ENCODE data around the gene SPARCL1.

Gene SPARCL1

GRCh38 chr4:87502580-87503238, 26.5 kb downstream of the SPARCL1 start:
- no peak overlapping the region for H2AFZ ChIP-seq (ENCODE audit: low read length)
- H3K9me3 ChIP-seq (replicated peaks; ENCODE audit: insufficient read depth, low read length), result no peaks in the 10 kb centered on the region
- H3K27ac ChIP-seq (ENCODE audit: low read length), result no peak overlapping the region
- no peak for TF ChIP-seq EZH2phosphoT487 (IDR thresholded peaks at IDR 0.05; ENCODE audit: low read length)
- TF ChIP-seq EZH2 (optimal IDR thresholded peaks at IDR 0.05; ENCODE audit: low read depth, low read length), result no peak
- TF ChIP-seq CTCF (IDR thresholded peaks at IDR 0.05; ENCODE audit: low read length), result no peak
- no peak for DNase-seq
- H4K20me1 ChIP-seq (ENCODE audit: insufficient read depth, low read length), result no peaks in the 10 kb centered on the region
- H3K27me3 ChIP-seq (replicated peaks; ENCODE audit: insufficient read depth, low read length), result no peaks in the 10 kb centered on the region
- 0 out of 2 replicates have a peak, but pooled peaks cover 5% of the 10 kb centered on the region for H3K4me1 ChIP-seq (ENCODE audit: low read length)
- no peak overlapping the region for H3K4me3 ChIP-seq (ENCODE audit: low read length)
- no peaks in the 10 kb centered on the region for H3K79me2 ChIP-seq (ENCODE audit: low read length)
- no peak overlapping the region for H3K9ac ChIP-seq (ENCODE audit: low read length)
- H3F3A ChIP-seq (ENCODE audit: insufficient read depth, low read length), result no peaks in the 10 kb centered on the region
- H3K9me2 ChIP-seq (replicated peaks; ENCODE audit: insufficient read depth, low read length), result no peaks in the 10 kb centered on the region
- no peak overlapping the region for H3K4me2 ChIP-seq (ENCODE audit: low read depth, low read length)
- H3K36me3 ChIP-seq (replicated peaks; ENCODE audit: insufficient read depth, low read length), result no peaks in the 10 kb centered on the region

DNA sequence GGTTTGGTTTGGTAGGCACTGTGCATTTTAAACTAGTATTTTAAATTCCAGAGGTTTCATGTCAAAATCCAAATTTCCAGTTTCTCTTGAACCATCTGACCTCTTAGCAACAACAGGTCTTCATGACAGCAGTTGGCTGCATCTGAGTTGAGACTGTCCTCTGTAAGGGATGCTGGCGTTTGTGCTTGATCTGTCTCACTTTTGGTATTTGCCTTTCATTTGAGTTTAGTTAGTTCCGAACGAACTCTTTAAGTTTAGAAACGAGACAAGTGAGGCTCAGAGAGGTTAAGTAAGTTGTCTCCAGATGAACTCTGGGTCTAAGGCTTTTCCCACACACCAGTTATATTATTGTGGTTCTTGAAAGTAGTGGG, 29.1 kb downstream of the SPARCL1 start:
- Histone ChIP-seq H3K27me3 (replicated peaks; ENCODE audit: insufficient read depth, low read length) (no peaks in the 10 kb centered on the region), H3K36me3 (replicated peaks; ENCODE audit: insufficient read depth, low read length) (no peaks in the 10 kb centered on the region), H3K4me1 (ENCODE audit: low read length) (0 out of 2 replicates have a peak, but pooled peaks cover 5% of the 10 kb centered on the region), H3K9ac (ENCODE audit: low read length) (no peak overlapping the region), H4K20me1 (ENCODE audit: insufficient read depth, low read length) (no peaks in the 10 kb centered on the region), H3K9me2 (replicated peaks; ENCODE audit: insufficient read depth, low read length) (no peaks in the 10 kb centered on the region), H3K4me3 (ENCODE audit: low read length) (no peak overlapping the region), H2AFZ (ENCODE audit: low read length) (no peak overlapping the region), H3K9me3 (replicated peaks; ENCODE audit: insufficient read depth, low read length) (no peaks in the 10 kb centered on the region), H3F3A (ENCODE audit: insufficient read depth, low read length) (no peaks in the 10 kb centered on the region), H3K4me2 (ENCODE audit: low read depth, low read length) (no peak overlapping the region), H3K27ac (ENCODE audit: low read length) (no peak overlapping the region), H3K79me2 (ENCODE audit: low read length) (no peaks in the 10 kb centered on the region)
- TF ChIP-seq CTCF (IDR thresholded peaks at IDR 0.05; ENCODE audit: low read length), result no peak
- TF ChIP-seq EZH2 (optimal IDR thresholded peaks at IDR 0.05; ENCODE audit: low read depth, low read length), result no peak
- no peak for TF ChIP-seq EZH2phosphoT487 (IDR thresholded peaks at IDR 0.05; ENCODE audit: low read length)
- no peak for DNase-seq

- Histone ChIP-seq H3K4me3 (ENCODE audit: low read length) (no peak overlapping the region), H4K20me1 (ENCODE audit: insufficient read depth, low read length) (no peaks in the 10 kb centered on the region), H3K4me2 (ENCODE audit: low read depth, low read length) (no peak overlapping the region), H3K9ac (ENCODE audit: low read length) (no peak overlapping the region), H3K36me3 (replicated peaks; ENCODE audit: insufficient read depth, low read length) (no peaks in the 10 kb centered on the region), H3F3A (ENCODE audit: insufficient read depth, low read length) (no peaks in the 10 kb centered on the region), H3K9me2 (replicated peaks; ENCODE audit: insufficient read depth, low read length) (no peaks in the 10 kb centered on the region), H3K9me3 (replicated peaks; ENCODE audit: insufficient read depth, low read length) (no peaks in the 10 kb centered on the region), H3K4me1 (ENCODE audit: low read length) (0 out of 2 replicates have a peak, but pooled peaks cover 5% of the 10 kb centered on the region), H2AFZ (ENCODE audit: low read length) (no peak overlapping the region), H3K27me3 (replicated peaks; ENCODE audit: insufficient read depth, low read length) (no peaks in the 10 kb centered on the region), H3K79me2 (ENCODE audit: low read length) (no peaks in the 10 kb centered on the region), H3K27ac (ENCODE audit: low read length) (no peak overlapping the region)
- no peak for TF ChIP-seq CTCF (IDR thresholded peaks at IDR 0.05; ENCODE audit: low read length)
- TF ChIP-seq EZH2 (optimal IDR thresholded peaks at IDR 0.05; ENCODE audit: low read depth, low read length), result no peak
- no peak for TF ChIP-seq EZH2phosphoT487 (IDR thresholded peaks at IDR 0.05; ENCODE audit: low read length)
- DNase-seq, result no peak
Measured at GRCh38 chr4:87499403-87500091, 29.6 kb downstream of the SPARCL1 start.

Measured in MM.1S (cell line).